Body of pancreas (tissue), 4 donors: ENCODE data around the gene PTPN14. TPM values are rescaled to one million over a fixed set of nuclear protein-coding genes. Genes with fewer than 3 reads are reported as not detected.
A peak's percentile ranks its signal among the peaks of the same experiment; 100 is the strongest.

ENCODE experiments used
- ATAC-seq: fragments of 150-250 bp; one replicate; pipeline ENCODE4 v1.9.1; 2016
- DNase-seq, 4 donors: peaks; one replicate each; pipeline ENCODE4 v3.0.0-alpha.2; 2019
- H3K27ac ChIP-seq, 4 donors: fragments of 200-600 bp; sonication (generic); 1 replicate in 3 of 4; 2 replicates in 1 of 4; pipeline versions ENCODE4 v1.5.1 to v1.6.1; 2016 to 2019; ENCODE audit warnings: mild to moderate bottlenecking in 1 of 4, mixed read lengths in 1 of 4, moderate library complexity in 1 of 4
- H3K27me3 ChIP-seq, 2 donors: fragments of 200-600 bp; sonication (generic); one replicate each; pipeline ENCODE4 v1.6.0; 2016; ENCODE audit warnings: mild to moderate bottlenecking in 1 of 2
- H3K36me3 ChIP-seq, 2 donors: fragments of 200-600 bp; sonication (generic); replicated peaks in 1 of 2; 2 replicates each; pipeline ENCODE4 v1.5.1; 2016; ENCODE audit warnings: low read depth in 2 of 2; ENCODE audit not compliant: insufficient read depth in 1 of 2
- H3K4me1 ChIP-seq: fragments of 200-600 bp; sonication (generic); one replicate; pipeline ENCODE4 v1.6.0; 2016
- H3K4me3 ChIP-seq, 2 donors: fragments of 200-600 bp; sonication (generic); 1 replicate in 1 of 2; 2 replicates in 1 of 2; pipeline ENCODE4 v1.5.1; 2016 to 2019
- H3K9me3 ChIP-seq, 3 donors: fragments of 200-600 bp; sonication (generic); 1 replicate in 2 of 3; 2 replicates in 1 of 3; pipeline ENCODE4 v1.5.1; 2016
- CTCF ChIP-seq, 7 experiments: fragments of 450-650 bp in 4 of 7; fragments of 200-600 bp in 3 of 7; sonication (generic) in 3 of 7; IDR thresholded peaks; one replicate each; pipeline ENCODE4 v1.5.1; 2016 to 2019; ENCODE audit warnings: antibody characterized with exemption in 7 of 7
- POLR2A ChIP-seq, 3 donors: fragments of 450-650 bp; IDR thresholded peaks; one replicate each; pipeline ENCODE4 v1.6.1; 2016; ENCODE audit warnings: antibody characterized with exemption in 3 of 3, mild to moderate bottlenecking in 2 of 3
- WGBS, 2 donors: methylation state at CpG; one replicate each; pipeline ENCODE4 v1.1.5; 2017; 5-methylcytosine and 5-hydroxymethylcytosine counted together
- intact Hi-C: fragments of 100-400 bp; cut with DNase I; formaldehyde crosslinking; loops from one replicate; pipeline ENCODE4 v1.15.1; 2023
- total RNA-seq, 2 donors: library from RNA; depleted of rRNA; stranded (reverse); fragments of >200 nt; gene quantifications; one replicate each; pipeline ENCODE4 v1.1.0, GENCODE V29; 2016

The PTPN14 gene
- total RNA-seq, 2 donors from 2014 or later, result 10.5 to 18.7 TPM

GRCh38 chr1:214550857-214551435 is 456 bp downstream of the PTPN14 start:
- no peaks in the 10 kb centered on the region for H3K36me3 ChIP-seq
- DNase-seq, result peak; percentile 47 to 68 (median 64)
- peak overlapping the region; percentile 96 to 99 (median 98) for H3K27ac ChIP-seq
- ATAC-seq, result peak; percentile 39
- H3K4me1 ChIP-seq, result peaks cover 49% of the 10 kb centered on the region
- H3K4me3 ChIP-seq, result peak overlapping the region; percentile 50 to 58
- H3K9me3 ChIP-seq, result no peaks in the 10 kb centered on the region
- TF ChIP-seq CTCF (IDR thresholded peaks at IDR 0.05), result no peak
- H3K27me3 ChIP-seq, result no peaks in the 10 kb centered on the region
- 0 to 1% methylated on average over 34 to 50 of the region's 57 CpGs for WGBS, 2 donors
- intact Hi-C loops, result no loop called here

- no peaks in the 10 kb centered on the region for H3K27me3 ChIP-seq
- DNase-seq (peak in 1 of 4 donors; percentile 16), ATAC-seq (no peak)
- peak overlapping the region; percentile 96 to 99 (median 98) for H3K27ac ChIP-seq
- H3K4me3 ChIP-seq, result peak overlapping the region; percentile 50 to 58
- intact Hi-C loops, result no loop called here
- peaks cover 50% of the 10 kb centered on the region for H3K4me1 ChIP-seq
- TF ChIP-seq CTCF (IDR thresholded peaks at IDR 0.05) (no peak), POLR2A (IDR thresholded peaks at IDR 0.05) (no peak)
- no peaks in the 10 kb centered on the region for H3K9me3 ChIP-seq
- H3K36me3 ChIP-seq, result no peaks in the 10 kb centered on the region
- WGBS, 2 donors, result 28 to 53% methylated on average over 14 to 24 of the region's 24 CpGs
Observed at GRCh38 chr1:214550013-214550856, 1.2 kb downstream of the PTPN14 start.

- no peak for ATAC-seq
- H3K9me3 ChIP-seq, result no peaks in the 10 kb centered on the region
- no peaks in the 10 kb centered on the region for H3K27me3 ChIP-seq
- WGBS, 2 donors, result 68 to 70% methylated on average over 7 of the region's 7 CpGs
- intact Hi-C loops, result no loop called here
- no peaks in the 10 kb centered on the region for H3K36me3 ChIP-seq
- DNase-seq, result no peak
- no peak overlapping the region for H3K4me3 ChIP-seq
- TF ChIP-seq POLR2A (IDR thresholded peaks at IDR 0.05) (no peak), CTCF (IDR thresholded peaks at IDR 0.05) (no peak)
- peaks cover 50% of the 10 kb centered on the region for H3K4me1 ChIP-seq
- H3K27ac ChIP-seq, result peak overlapping the region in 3 of 4 donors; percentile 96 to 99 (median 98)
Observed at GRCh38 chr1:214549604-214550003, 1.8 kb downstream of the PTPN14 start.

GRCh38 chr1:214548988-214549387 is 2.4 kb downstream of the PTPN14 start:
- H3K27ac ChIP-seq, result peak overlapping the region in 1 of 4 donors; percentile 3
- DNase-seq (peak; percentile 36 to 74 (median 45)), ATAC-seq (no peak)
- H3K36me3 ChIP-seq, result no peaks in the 10 kb centered on the region
- 57 to 66% methylated on average over 2 of the region's 2 CpGs for WGBS, 2 donors
- H3K9me3 ChIP-seq, result no peaks in the 10 kb centered on the region
- no peak for TF ChIP-seq POLR2A (IDR thresholded peaks at IDR 0.05)
- TF ChIP-seq CTCF (IDR thresholded peaks at IDR 0.05), result no peak
- intact Hi-C loops, result no loop called here
- H3K27me3 ChIP-seq, result no peaks in the 10 kb centered on the region
- peaks cover 50% of the 10 kb centered on the region for H3K4me1 ChIP-seq
- H3K4me3 ChIP-seq, result no peak overlapping the region
